ENCODE measurements around the gene PRCP.
"Not testable (repeated sequence)": the region's sequence is repeated elsewhere in the genome, so short reads cannot be mapped to it uniquely, and the experiment has no call there.

Gene PRCP

DNA sequence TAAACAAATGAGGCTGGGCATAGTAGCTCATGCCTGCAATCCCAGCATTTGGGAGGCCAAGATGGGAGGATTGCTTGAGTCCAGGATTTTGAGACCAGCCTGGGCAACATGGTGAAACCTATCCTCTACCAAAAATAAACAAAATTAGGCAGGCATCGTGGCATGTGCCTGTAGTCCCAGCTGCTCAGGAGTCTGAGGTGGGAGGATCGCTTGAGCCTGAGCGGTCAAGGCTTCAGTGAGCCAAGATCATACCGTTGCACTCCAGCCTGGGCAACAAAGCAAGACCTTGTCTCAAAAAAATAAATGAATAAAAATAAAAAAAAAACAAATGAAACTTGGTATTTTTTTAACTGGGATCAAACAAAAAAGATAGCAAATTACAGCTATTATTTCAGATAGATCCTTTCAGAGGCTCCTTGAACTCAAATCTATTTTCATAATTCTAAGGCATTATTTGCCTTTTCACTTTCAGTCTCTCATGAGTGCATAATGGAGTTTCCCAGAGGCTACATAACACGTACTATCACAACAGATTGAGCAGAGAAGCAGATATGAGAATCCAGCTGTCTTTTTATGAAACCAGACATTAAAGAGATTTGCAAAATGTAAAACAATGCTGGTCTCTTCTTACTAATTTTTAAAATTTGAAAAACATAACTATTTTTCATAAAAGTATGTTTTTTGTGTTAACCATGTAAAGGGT, 24.4 kb upstream of the PRCP start:
- TF ChIP-seq, protein P1, sequence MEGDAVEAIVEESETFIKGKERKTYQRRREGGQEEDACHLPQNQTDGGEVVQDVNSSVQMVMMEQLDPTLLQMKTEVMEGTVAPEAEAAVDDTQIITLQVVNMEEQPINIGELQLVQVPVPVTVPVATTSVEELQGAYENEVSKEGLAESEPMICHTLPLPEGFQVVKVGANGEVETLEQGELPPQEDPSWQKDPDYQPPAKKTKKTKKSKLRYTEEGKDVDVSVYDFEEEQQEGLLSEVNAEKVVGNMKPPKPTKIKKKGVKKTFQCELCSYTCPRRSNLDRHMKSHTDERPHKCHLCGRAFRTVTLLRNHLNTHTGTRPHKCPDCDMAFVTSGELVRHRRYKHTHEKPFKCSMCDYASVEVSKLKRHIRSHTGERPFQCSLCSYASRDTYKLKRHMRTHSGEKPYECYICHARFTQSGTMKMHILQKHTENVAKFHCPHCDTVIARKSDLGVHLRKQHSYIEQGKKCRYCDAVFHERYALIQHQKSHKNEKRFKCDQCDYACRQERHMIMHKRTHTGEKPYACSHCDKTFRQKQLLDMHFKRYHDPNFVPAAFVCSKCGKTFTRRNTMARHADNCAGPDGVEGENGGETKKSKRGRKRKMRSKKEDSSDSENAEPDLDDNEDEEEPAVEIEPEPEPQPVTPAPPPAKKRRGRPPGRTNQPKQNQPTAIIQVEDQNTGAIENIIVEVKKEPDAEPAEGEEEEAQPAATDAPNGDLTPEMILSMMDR (conservative IDR thresholded peaks at IDR 0.05; ENCODE audit: control insufficient read depth, insufficient read depth, low read depth, low read length) = no peak

DNA sequence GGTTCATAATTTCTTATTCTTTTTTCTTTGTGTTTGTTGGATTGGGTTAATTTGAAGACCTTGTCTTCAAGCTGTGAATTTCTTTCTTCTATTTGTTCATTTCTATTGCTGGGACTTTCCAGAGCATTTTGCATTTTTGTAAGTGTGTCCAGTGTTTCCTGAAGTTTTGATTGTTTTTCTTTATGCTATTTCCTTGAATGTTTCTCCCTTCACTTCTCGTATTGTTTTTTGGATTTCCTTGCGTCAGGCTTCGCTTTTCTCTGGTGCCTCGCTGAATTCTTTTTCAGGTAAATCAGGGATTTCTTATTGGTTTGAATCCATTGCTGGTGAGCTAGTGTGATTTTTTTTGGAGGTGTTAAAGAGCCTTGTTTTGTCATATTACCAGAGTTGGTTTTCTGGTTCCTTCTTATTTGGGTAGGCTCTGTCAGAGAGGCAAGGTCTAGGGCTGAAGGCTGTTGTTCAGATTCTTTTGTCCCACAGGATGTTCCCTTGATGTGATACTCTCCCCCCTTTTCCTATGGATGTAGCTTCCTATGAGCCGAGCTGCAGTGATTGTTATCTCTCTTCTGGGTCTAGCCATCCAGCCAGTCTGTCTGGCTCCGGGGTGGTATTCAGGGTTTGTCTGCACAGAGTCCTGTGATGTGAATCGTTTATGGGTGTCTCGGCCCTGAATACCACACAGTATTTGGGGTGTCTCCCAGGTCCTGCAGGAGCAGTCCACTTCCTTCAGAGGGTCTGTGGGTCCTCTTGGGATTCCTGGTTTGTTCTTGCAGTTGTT, 22.4 kb upstream of the PRCP start:
- not testable (repeated sequence) for H3K4me3 ChIP-seq (ENCODE audit: control insufficient read depth, low read depth, low read length); DNase-seq (ENCODE audit: low read depth)

More for the DNA sequence above, 24.4 kb upstream of the PRCP start:
- no peak overlapping the region for H3K4me3 ChIP-seq (ENCODE audit: control insufficient read depth, low read depth, low read length)
- DNase-seq (ENCODE audit: low read depth) = no peak

DNA sequence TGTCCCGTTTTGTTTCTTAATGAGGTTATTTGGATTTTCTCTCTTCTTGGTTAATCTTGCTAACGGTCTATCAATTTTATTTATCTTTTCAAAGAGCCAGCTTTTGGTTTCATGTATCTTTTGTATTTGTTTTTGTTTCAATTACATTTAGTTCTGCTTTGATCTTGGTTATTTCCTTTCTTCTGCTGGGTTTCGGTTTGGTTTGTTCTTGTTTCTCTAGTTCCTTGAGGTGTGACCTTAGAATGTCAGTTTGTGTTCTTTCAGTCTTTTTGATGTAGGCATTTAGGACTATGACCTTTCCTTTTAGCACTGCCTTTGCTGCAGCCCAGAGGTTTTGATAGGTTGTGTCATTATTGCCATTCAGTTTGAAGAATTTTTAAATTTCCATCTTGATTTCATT, 20.0 kb upstream of the PRCP start:
- DNase-seq (ENCODE audit: low read depth); H3K4me3 ChIP-seq (ENCODE audit: control insufficient read depth, low read depth, low read length): not testable (repeated sequence)

DNA sequence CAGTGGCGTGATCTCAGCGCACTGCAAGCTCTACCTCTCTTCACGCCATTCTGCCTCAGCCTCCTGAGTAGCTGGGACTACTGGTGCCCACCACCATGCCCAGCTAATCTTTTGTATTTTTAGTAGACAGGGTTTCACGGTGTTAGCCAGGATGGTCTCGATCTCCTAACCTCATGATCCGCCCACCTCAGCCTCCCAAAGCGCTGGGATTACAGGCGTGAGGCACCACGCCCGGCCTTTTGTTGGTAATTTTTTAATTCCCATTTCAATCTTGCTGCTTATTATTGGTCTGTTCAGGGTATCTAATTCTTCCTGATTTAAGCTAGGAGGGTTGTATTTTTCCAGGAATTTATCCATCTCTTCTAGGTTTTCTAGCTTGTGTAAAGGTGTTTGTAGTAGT, 19.6 kb upstream of the PRCP start:
- not testable (repeated sequence) for H3K4me3 ChIP-seq (ENCODE audit: control insufficient read depth, low read depth, low read length)

DNA sequence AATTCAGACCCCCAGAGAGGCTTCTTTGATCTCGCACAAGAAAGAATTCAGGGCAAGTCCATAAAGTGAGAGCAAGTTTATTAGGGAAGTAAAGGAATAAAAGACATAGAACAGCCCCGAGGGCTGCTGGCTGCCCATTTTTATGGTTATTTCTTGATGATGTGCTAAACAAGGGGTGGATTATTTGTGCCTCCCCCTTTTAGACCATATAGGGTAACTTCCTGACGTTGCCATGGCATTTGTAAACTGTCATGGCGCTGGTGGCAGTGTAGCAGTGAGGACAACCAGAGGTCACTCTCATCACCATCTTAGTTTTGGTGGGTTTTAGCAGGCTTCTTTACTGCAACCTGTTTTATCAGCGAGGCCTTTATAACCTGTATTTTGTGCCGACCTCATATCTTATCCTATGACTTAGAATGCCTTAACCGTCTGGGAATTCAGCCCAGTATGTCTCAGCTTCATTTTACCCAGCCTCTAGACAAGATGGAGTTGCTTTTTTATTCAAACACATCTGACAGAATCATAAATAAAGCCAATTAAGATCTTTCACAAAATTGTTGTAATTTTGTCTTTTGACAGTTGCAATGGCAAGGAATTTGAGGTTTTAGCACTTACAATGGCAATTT, 8.9 kb upstream of the PRCP start:
- no peak overlapping the region for H3K4me3 ChIP-seq (ENCODE audit: control insufficient read depth, low read depth, low read length)
- DNase-seq (ENCODE audit: low read depth) = no peak
- TF ChIP-seq, protein P1 (conservative IDR thresholded peaks at IDR 0.05; ENCODE audit: control insufficient read depth, insufficient read depth, low read depth, low read length) = no peak

More for the DNA sequence above, 19.6 kb upstream of the PRCP start:
- DNase-seq (ENCODE audit: low read depth) = not testable (repeated sequence)

DNA sequence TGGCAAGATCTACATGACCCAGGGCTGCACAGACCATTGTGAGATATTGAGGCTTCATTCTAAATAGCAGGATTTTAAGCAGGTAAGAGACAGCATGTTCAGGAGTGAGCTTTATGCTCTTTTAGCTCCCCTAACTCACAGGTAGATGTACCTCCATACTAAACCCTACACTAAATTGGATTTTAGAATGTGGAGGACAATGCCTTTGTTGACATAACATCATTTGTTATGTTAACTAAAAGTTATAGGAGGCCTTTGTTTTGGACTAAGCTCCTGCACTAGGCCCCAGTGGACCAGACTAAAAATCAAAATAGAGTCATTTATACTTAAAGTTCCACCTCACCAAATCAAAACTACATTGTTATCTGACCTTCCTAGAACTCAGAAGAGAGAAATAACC, 8.1 kb upstream of the PRCP start:
- no peak overlapping the region for H3K4me3 ChIP-seq (ENCODE audit: control insufficient read depth, low read depth, low read length)
- TF ChIP-seq, protein P1 (conservative IDR thresholded peaks at IDR 0.05; ENCODE audit: control insufficient read depth, insufficient read depth, low read depth, low read length) = no peak
- no peak for DNase-seq (ENCODE audit: low read depth)

DNA sequence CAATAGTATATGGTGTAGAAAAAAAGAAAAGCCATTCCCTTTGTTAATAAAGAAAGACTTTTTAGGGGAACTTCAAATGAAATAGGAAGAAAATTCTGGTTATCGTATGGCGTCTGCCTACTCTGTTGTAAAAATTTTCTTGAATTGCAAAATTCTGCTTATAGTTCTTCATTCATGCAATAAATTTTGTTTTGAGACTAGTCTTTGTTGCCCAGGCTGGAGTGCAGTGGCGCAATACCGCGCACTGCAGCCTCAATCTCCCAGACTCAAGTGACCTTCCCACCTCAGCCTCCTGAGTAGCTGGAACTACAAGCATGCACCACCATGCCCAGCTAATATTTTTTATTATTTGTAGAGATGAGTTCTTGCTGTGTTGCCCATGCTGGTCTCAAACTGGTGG, 7.1 kb upstream of the PRCP start:
- TF ChIP-seq, protein P1 (conservative IDR thresholded peaks at IDR 0.05; ENCODE audit: control insufficient read depth, insufficient read depth, low read depth, low read length) = no peak
- no peak for DNase-seq (ENCODE audit: low read depth)
- H3K4me3 ChIP-seq (ENCODE audit: control insufficient read depth, low read depth, low read length) = no peak overlapping the region

DNA sequence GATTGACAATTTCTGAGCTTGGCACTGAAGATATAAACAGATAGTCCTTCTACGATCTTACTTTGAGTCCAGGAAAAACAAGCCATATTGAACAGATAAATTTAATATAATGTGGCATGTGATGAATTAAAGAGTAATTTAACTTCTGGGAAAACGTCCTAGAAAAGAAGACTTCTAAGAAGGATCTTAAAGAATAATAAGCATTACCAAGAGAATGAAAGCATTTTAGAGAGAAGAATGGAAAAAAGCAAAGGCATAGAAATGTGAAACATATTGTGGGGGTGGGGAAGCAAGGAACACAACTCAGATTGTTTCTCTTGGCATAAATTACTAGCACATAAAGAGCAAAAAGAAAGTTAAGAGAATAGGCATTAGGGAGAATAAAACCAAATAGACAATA, 6.7 kb upstream of the PRCP start:
- TF ChIP-seq, protein P1 (conservative IDR thresholded peaks at IDR 0.05; ENCODE audit: control insufficient read depth, insufficient read depth, low read depth, low read length) = no peak
- H3K4me3 ChIP-seq (ENCODE audit: control insufficient read depth, low read depth, low read length) = no peak overlapping the region
- no peak for DNase-seq (ENCODE audit: low read depth)

All from fibroblast of mammary gland (primary cell).